Upper lobe of right lung (tissue), 1 donor: Measurements from ENCODE around the gene SOAT2. TPM values are rescaled to one million over a fixed set of nuclear protein-coding genes. Genes with fewer than 3 reads are reported as not detected.

Experiments
- ATAC-seq: fragments of 200-7000 bp; cut with Tn5 transposase; one replicate; pipeline ENCODE4 v1.9.1; 2020; ENCODE audit warnings: mild to moderate bottlenecking, moderate library complexity
- DNase-seq: peaks from one replicate; pipeline ENCODE4 v3.0.0-alpha.2; 2020
- H3K27ac ChIP-seq: fragments of 200-600 bp; one replicate; pipeline ENCODE4 v1.8.0; 2022
- H3K27me3 ChIP-seq: fragments of 200-600 bp; one replicate; pipeline ENCODE4 v1.8.0; 2022; ENCODE audit warnings: mild to moderate bottlenecking
- H3K36me3 ChIP-seq: fragments of 200-600 bp; one replicate; pipeline ENCODE4 v1.8.0; 2022
- H3K4me1 ChIP-seq: fragments of 200-600 bp; one replicate; pipeline ENCODE4 v1.8.0; 2022
- H3K4me3 ChIP-seq: fragments of 200-600 bp; one replicate; pipeline ENCODE4 v1.8.0; 2022; ENCODE audit warnings: mild to moderate bottlenecking
- H3K9me3 ChIP-seq: fragments of 200-600 bp; one replicate; pipeline ENCODE4 v1.8.0; 2022
- CTCF ChIP-seq: fragments of 200-600 bp; IDR thresholded peaks from one replicate; pipeline ENCODE4 v1.8.0; 2022; ENCODE audit warnings: antibody characterized with exemption
- intact Hi-C: fragments of 100-400 bp; cut with DNase I; formaldehyde crosslinking; loops from one replicate; pipeline ENCODE4 v1.11.0; 2022
- total RNA-seq: library from RNA; stranded (reverse); fragmentation: NEBNext Ultra II Directional; extraction: Animal tissue kit (Norgen Biotek cat#: 25700); gene quantifications from one replicate; pipeline ENCODE4 v1.2.1, GENCODE V29; 2021
- donor health status: DM: no; HTN: yes; CAD: no; lungs with severe emphysema.

SOAT2 gene
- total RNA-seq, 1 donor from 2014 or later: not detected

GRCh38 chr12:53071591-53072551 lies 31.4 kb upstream of the SOAT2 start:
- Histone ChIP-seq H3K27ac (peak overlapping the region; percentile 74), H3K9me3 (no peaks in the 10 kb centered on the region), H3K36me3 (peaks cover 37% of the 10 kb centered on the region), H3K27me3 (no peaks in the 10 kb centered on the region), H3K4me3 (no peak overlapping the region), H3K4me1 (peaks cover 41% of the 10 kb centered on the region)
- ATAC-seq (no peak), DNase-seq (peak; percentile 69)
- intact Hi-C loops: no loop called here
- peak; percentile 7 for TF ChIP-seq CTCF

- TF ChIP-seq CTCF: no peak
- Histone ChIP-seq H3K9me3 (no peaks in the 10 kb centered on the region), H3K4me3 (no peak overlapping the region), H3K4me1 (peaks cover 58% of the 10 kb centered on the region), H3K36me3 (peaks cover 33% of the 10 kb centered on the region), H3K27ac (peak overlapping the region; percentile 74), H3K27me3 (no peaks in the 10 kb centered on the region)
- intact Hi-C loops: no loop called here
- ATAC-seq (peak; percentile 56), DNase-seq (peak; percentile 61)
These were observed 29.4 kb upstream of the SOAT2 start for GRCh38 chr12:53073881-53074280.

- Histone ChIP-seq H3K9me3 (no peaks in the 10 kb centered on the region), H3K36me3 (peaks cover 33% of the 10 kb centered on the region), H3K27ac (no peak overlapping the region), H3K27me3 (no peaks in the 10 kb centered on the region), H3K4me1 (peaks cover 57% of the 10 kb centered on the region), H3K4me3 (no peak overlapping the region)
- ATAC-seq (no peak), DNase-seq (peak; percentile 55)
- intact Hi-C loops: no loop called here
- TF ChIP-seq CTCF: no peak
These were observed 28.8 kb upstream of the SOAT2 start for GRCh38 chr12:53074283-53074998.

- DNase-seq: peak; percentile 42
- TF ChIP-seq CTCF: no peak
- no peak for ATAC-seq
- peaks cover 33% of the 10 kb centered on the region for H3K36me3 ChIP-seq
- H3K4me1 ChIP-seq: peaks cover 51% of the 10 kb centered on the region
- H3K27ac ChIP-seq: no peak overlapping the region
- H3K9me3 ChIP-seq: no peaks in the 10 kb centered on the region
- intact Hi-C loops: no loop called here
- no peaks in the 10 kb centered on the region for H3K27me3 ChIP-seq
- H3K4me3 ChIP-seq: no peak overlapping the region
These were observed 28.3 kb upstream of the SOAT2 start for GRCh38 chr12:53074999-53075370.

- TF ChIP-seq CTCF: no peak
- Histone ChIP-seq H3K27me3 (no peaks in the 10 kb centered on the region), H3K9me3 (no peaks in the 10 kb centered on the region), H3K4me1 (peaks cover 41% of the 10 kb centered on the region), H3K4me3 (no peak overlapping the region), H3K27ac (peak overlapping the region; percentile 1), H3K36me3 (peaks cover 33% of the 10 kb centered on the region)
- DNase-seq: peak; percentile 13
- ATAC-seq: no peak
- intact Hi-C loops: no loop called here
These were observed 26.8 kb upstream of the SOAT2 start for GRCh38 chr12:53076461-53076860.
